Fibroblast of villous mesenchyme (primary cell): ENCODE data around the gene SORCS2. TPM values are rescaled to one million over a fixed set of nuclear protein-coding genes. Genes with fewer than 3 reads are reported as not detected.

Experiments used
- DNase-seq: peaks from one replicate; pipeline ENCODE4 v3.0.0-alpha.2; 2010; ENCODE audit warnings: low read depth
- H3K4me3 ChIP-seq: 2 replicates; pipeline ENCODE4 v1.5.1; 2011; ENCODE audit warnings: low read depth, mild to moderate bottlenecking, low read length
- CTCF ChIP-seq: IDR thresholded peaks from 2 replicates; pipeline ENCODE4 v1.5.1; 2012; ENCODE audit warnings: low read depth, mild to moderate bottlenecking, low read length; ENCODE audit not compliant: insufficient read depth
- total RNA-seq: library from RNA; depleted of rRNA; stranded (reverse); fragments of >200 nt; gene quantifications from 2 replicates; pipeline ENCODE4 v1.2.3, GENCODE V29; 2012

The SORCS2 gene
- total RNA-seq, 1 donor: under 0.01 TPM

DNA sequence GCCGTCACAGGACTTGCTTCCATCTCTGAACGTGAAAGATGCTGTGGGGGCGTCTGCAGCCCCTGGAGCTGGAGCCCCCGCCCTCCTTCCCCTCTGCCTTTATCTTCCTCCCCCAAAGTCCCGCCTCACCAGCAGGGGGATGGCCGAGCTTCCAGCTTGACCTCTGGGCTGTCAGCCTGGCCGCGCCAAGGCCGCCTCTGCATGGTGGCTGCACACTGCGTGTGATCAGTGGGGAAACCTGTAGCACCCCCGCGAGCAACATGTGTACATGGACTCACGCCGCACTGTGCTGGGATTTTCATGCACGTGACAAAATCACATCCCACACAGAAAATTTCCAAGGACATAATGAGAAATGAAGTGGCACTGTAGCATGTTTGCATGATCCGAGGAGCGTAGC is 268.9 kb downstream of the SORCS2 start:
- no peak overlapping the region for H3K4me3 ChIP-seq
- no peak for TF ChIP-seq CTCF
- DNase-seq: no peak

GRCh38 chr4:7462509-7462971 is 270.2 kb downstream of the SORCS2 start:
- no peak for TF ChIP-seq CTCF
- no peak for DNase-seq
- H3K4me3 ChIP-seq: no peak overlapping the region

GRCh38 chr4:7463566-7464258 is 271.4 kb downstream of the SORCS2 start:
- H3K4me3 ChIP-seq: no peak overlapping the region
- DNase-seq: no peak
- TF ChIP-seq CTCF: no peak

GRCh38 chr4:7464259-7464655 is 271.9 kb downstream of the SORCS2 start:
- H3K4me3 ChIP-seq: no peak overlapping the region
- DNase-seq: no peak
- no peak for TF ChIP-seq CTCF

- no peak for TF ChIP-seq CTCF
- no peak for DNase-seq
- H3K4me3 ChIP-seq: no peak overlapping the region
Measured at GRCh38 chr4:7465017-7465416, 272.7 kb downstream of the SORCS2 start.

DNA sequence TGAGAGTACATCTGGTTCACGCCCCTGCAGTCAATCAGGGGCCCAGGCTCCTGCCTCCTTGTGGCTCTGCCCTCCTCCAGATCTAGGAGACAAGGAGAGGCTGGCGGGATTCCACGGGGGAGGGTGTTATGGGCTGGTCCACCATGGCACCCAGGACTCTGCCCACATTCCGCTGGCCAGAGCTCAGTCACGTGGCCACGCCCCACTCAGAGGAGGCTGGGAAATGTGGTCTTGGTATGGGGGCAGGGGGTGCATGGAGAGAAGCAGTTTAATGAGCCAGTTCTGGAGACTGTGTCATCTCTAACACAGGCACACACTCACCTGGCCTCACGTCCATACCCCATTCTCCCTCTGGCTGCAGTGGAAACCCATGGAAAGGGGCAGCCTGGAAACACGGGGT is 273.9 kb downstream of the SORCS2 start:
- no peak overlapping the region for H3K4me3 ChIP-seq
- no peak for DNase-seq
- no peak for TF ChIP-seq CTCF

- TF ChIP-seq CTCF: no peak
- no peak for DNase-seq
- H3K4me3 ChIP-seq: no peak overlapping the region
Measured at GRCh38 chr4:7466904-7467303, 274.6 kb downstream of the SORCS2 start.
